ENCODE data around the gene TRIOBP. TPM values are rescaled to one million over a fixed set of nuclear protein-coding genes. Genes with fewer than 3 reads are reported as not detected.

TRIOBP gene
- polyA plus RNA-seq, 1 donor (not counting 4 experiments of a cell fraction or from before 2014, with no cell fraction given): 22.2 TPM

- H3K9me3 ChIP-seq (ENCODE audit: control insufficient read depth, low read depth, low read length): no peaks in the 10 kb centered on the region
- H3K27ac ChIP-seq (ENCODE audit: control insufficient read depth, insufficient read depth, low read length): no peak overlapping the region
- no peak overlapping the region for H3K4me2 ChIP-seq (ENCODE audit: control insufficient read depth, extremely low read depth, insufficient read depth, low read depth, low read length)
- peaks cover 6% of the 10 kb centered on the region for H3K4me1 ChIP-seq (ENCODE audit: control insufficient read depth, extremely low read depth, insufficient read depth, low read length)
- no peaks in the 10 kb centered on the region for H4K20me1 ChIP-seq (ENCODE audit: control insufficient read depth, extremely low read depth, insufficient read depth, low read length)
- H3K79me2 ChIP-seq (ENCODE audit: control insufficient read depth, insufficient read depth, low read length): peaks cover 11% of the 10 kb centered on the region
- DNase-seq (ENCODE audit: low read depth, low spot score): no peak
- no peak for FAIRE-seq
- no peaks in the 10 kb centered on the region for H3K9me1 ChIP-seq (ENCODE audit: control insufficient read depth, extremely low read depth, insufficient read depth, low read length)
- TF ChIP-seq CTCF (optimal IDR thresholded peaks at IDR 0.05 in 1 of 3, IDR thresholded peaks at IDR 0.05 in 1 of 3, conservative IDR thresholded peaks at IDR 0.05 in 1 of 3; ENCODE audit: extremely low read depth in 1 of 3, insufficient read depth in 2 of 3, low read length in 3 of 3): no peak
- dilution Hi-C loops (cut with MboI; ENCODE audit: extremely low pct_ligation_motif_present, low sequenced_read_pairs): no loop called here
- no peak overlapping the region for H2AFZ ChIP-seq (ENCODE audit: control insufficient read depth, low read length)
- peaks cover 58 to 59% of the 10 kb centered on the region in 2 experiments for H3K36me3 ChIP-seq (ENCODE audit: control insufficient read depth in 2 of 2, extremely low read depth in 1 of 2, insufficient read depth in 2 of 2, low read length in 2 of 2)
- no peak overlapping the region for H3K4me3 ChIP-seq (ENCODE audit: control insufficient read depth in 2 of 3, extremely low read depth in 1 of 3, insufficient read depth in 2 of 3, low read depth in 1 of 3, low read length in 3 of 3)
- no peak overlapping the region for H3K9ac ChIP-seq (ENCODE audit: control insufficient read depth, extremely low read depth, insufficient read depth, low read length)
- no peaks in the 10 kb centered on the region for H3K27me3 ChIP-seq (ENCODE audit: control insufficient read depth, extremely low read depth, insufficient read depth, low read length)
These were observed 49.5 kb upstream of the TRIOBP start for GRCh38 chr22:37647317-37647716.

GRCh38 chr22:37647928-37648327, 48.9 kb upstream of the TRIOBP start:
- dilution Hi-C loops (cut with MboI; ENCODE audit: extremely low pct_ligation_motif_present, low sequenced_read_pairs): no loop called here
- no peak overlapping the region for H3K27ac ChIP-seq (ENCODE audit: control insufficient read depth, insufficient read depth, low read length)
- FAIRE-seq: no peak

More at GRCh38 chr22:37647928-37648327, 48.9 kb upstream of the TRIOBP start:
- no peak overlapping the region for H2AFZ ChIP-seq (ENCODE audit: control insufficient read depth, low read length)
- peaks cover 53 to 56% of the 10 kb centered on the region in 2 experiments for H3K36me3 ChIP-seq (ENCODE audit: control insufficient read depth in 2 of 2, extremely low read depth in 1 of 2, insufficient read depth in 2 of 2, low read length in 2 of 2)
- H3K27me3 ChIP-seq (ENCODE audit: control insufficient read depth, extremely low read depth, insufficient read depth, low read length): no peaks in the 10 kb centered on the region
- H3K9me3 ChIP-seq (ENCODE audit: control insufficient read depth, low read depth, low read length): no peaks in the 10 kb centered on the region
- no peaks in the 10 kb centered on the region for H4K20me1 ChIP-seq (ENCODE audit: control insufficient read depth, extremely low read depth, insufficient read depth, low read length)
- H3K4me3 ChIP-seq (ENCODE audit: control insufficient read depth in 2 of 3, extremely low read depth in 1 of 3, insufficient read depth in 2 of 3, low read depth in 1 of 3, low read length in 3 of 3): no peak overlapping the region
- no peak overlapping the region for H3K4me2 ChIP-seq (ENCODE audit: control insufficient read depth, extremely low read depth, insufficient read depth, low read depth, low read length)
- H3K9me1 ChIP-seq (ENCODE audit: control insufficient read depth, extremely low read depth, insufficient read depth, low read length): no peaks in the 10 kb centered on the region
- H3K9ac ChIP-seq (ENCODE audit: control insufficient read depth, extremely low read depth, insufficient read depth, low read length): no peak overlapping the region
- no peak for TF ChIP-seq CTCF (optimal IDR thresholded peaks at IDR 0.05 in 1 of 3, IDR thresholded peaks at IDR 0.05 in 1 of 3, conservative IDR thresholded peaks at IDR 0.05 in 1 of 3; ENCODE audit: extremely low read depth in 1 of 3, insufficient read depth in 2 of 3, low read length in 3 of 3)
- no peak for TF ChIP-seq EZH2 (IDR thresholded peaks at IDR 0.05; ENCODE audit: low read length)
- H3K4me1 ChIP-seq (ENCODE audit: control insufficient read depth, extremely low read depth, insufficient read depth, low read length): peaks cover 6% of the 10 kb centered on the region
- DNase-seq (ENCODE audit: low read depth, low spot score): no peak
- H3K79me2 ChIP-seq (ENCODE audit: control insufficient read depth, insufficient read depth, low read length): peaks cover 11% of the 10 kb centered on the region
